ENCODE measurements around the gene TBC1D12.

The TBC1D12 gene

GRCh38 chr10:94583124-94583523, 180.8 kb downstream of the TBC1D12 start:
- Histone ChIP-seq H3K4me3 (ENCODE audit: low read length) (no peak overlapping the region), H3K9me3 (ENCODE audit: control insufficient read depth, low read length) (no peaks in the 10 kb centered on the region), H3K36me3 (ENCODE audit: control insufficient read depth, insufficient read depth, low read length) (no peaks in the 10 kb centered on the region), H3K9ac (ENCODE audit: low read length) (no peak overlapping the region), H3K4me1 (ENCODE audit: control insufficient read depth, insufficient read depth, low read length) (no peaks in the 10 kb centered on the region), H3K27me3 (ENCODE audit: control insufficient read depth, insufficient read depth, low read length) (no peaks in the 10 kb centered on the region)

Measured in mucosa of stomach (tissue), 1 donor.